Measurements from ENCODE around the gene KRTDAP. TPM values are rescaled to one million over a fixed set of nuclear protein-coding genes. Genes with fewer than 3 reads are reported as not detected.

KRTDAP gene
- total and polyA plus RNA-seq, 9 of the 15 experiments (the other 6 are each of a cell fraction or from before 2014, with no cell fraction given), result not detected

DNA sequence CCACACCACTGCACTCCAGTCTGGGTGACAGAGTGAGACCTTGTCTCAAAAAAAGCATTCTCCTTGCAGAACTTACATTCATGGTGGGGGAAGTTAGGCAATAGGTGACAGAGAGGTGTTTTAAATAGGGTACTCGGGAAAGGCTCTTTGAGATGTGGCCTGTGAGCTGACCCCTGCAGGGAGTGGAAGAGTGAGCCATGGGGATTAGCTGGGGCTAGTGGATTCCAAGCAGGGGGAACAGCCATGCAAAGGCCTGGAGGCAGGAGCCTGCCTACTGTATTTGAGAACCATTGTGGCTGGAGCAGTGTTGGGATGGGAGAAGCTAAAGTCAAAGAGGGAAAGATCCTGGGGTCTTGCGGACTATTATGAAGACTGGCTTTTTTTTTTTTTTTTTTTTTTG is 27.1 kb upstream of the KRTDAP start (continued):
- no peak for TF ChIP-seq E2F8 (IDR thresholded peaks at IDR 0.05; ENCODE audit: low read depth, partially characterized antibody)
- TF ChIP-seq, protein P1, sequence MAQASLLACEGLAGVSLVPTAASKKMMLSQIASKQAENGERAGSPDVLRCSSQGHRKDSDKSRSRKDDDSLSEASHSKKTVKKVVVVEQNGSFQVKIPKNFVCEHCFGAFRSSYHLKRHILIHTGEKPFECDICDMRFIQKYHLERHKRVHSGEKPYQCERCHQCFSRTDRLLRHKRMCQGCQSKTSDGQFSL (CRISPR knock-in tag; IDR thresholded peaks at IDR 0.05), result no peak
- TF ChIP-seq, protein P1 (tag; IDR thresholded peaks at IDR 0.05), result no peak
- TF ChIP-seq, protein P2, sequence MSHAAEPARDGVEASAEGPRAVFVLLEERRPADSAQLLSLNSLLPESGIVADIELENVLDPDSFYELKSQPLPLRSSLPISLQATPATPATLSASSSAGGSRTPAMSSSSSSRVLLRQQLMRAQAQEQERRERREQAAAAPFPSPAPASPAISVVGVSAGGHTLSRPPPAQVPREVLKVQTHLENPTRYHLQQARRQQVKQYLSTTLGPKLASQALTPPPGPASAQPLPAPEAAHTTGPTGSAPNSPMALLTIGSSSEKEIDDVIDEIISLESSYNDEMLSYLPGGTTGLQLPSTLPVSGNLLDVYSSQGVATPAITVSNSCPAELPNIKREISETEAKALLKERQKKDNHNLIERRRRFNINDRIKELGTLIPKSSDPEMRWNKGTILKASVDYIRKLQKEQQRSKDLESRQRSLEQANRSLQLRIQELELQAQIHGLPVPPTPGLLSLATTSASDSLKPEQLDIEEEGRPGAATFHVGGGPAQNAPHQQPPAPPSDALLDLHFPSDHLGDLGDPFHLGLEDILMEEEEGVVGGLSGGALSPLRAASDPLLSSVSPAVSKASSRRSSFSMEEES (CRISPR knock-in tag; IDR thresholded peaks at IDR 0.05), result no peak
- no peak for TF ChIP-seq DNMT1 (IDR thresholded peaks at IDR 0.05)

All from K562 (cell line).